Inferior parietal cortex (tissue), 1 donor: ENCODE results near the gene MOSPD3.

ENCODE experiments used
- DNase-seq: peaks from one replicate; pipeline ENCODE4 v3.0.0-alpha.2; 2016; ENCODE audit errors: extremely low spot score

Gene MOSPD3

DNA sequence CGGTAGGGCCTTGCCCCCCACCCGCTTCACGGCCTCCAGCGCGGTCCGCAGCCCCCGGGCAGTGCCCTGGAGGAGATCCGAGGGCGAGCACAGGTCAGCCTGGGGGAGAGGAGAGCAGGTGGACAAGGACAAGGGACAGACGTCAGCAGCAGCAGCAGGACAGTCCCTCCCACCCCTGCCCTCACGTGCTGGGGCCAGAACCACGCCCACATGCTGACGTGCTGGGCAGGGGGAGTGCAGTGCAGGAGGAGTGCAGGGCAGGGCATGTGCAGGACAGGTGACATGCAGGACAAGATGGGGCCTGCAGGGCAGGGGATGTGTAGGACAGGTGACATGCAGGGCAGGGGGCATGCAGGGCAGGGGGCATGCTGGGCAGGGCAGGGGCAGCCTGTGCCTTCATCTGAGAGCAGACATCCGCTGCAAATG, 37.1 kb upstream of the MOSPD3 start:
- DNase-seq = no peak

DNA sequence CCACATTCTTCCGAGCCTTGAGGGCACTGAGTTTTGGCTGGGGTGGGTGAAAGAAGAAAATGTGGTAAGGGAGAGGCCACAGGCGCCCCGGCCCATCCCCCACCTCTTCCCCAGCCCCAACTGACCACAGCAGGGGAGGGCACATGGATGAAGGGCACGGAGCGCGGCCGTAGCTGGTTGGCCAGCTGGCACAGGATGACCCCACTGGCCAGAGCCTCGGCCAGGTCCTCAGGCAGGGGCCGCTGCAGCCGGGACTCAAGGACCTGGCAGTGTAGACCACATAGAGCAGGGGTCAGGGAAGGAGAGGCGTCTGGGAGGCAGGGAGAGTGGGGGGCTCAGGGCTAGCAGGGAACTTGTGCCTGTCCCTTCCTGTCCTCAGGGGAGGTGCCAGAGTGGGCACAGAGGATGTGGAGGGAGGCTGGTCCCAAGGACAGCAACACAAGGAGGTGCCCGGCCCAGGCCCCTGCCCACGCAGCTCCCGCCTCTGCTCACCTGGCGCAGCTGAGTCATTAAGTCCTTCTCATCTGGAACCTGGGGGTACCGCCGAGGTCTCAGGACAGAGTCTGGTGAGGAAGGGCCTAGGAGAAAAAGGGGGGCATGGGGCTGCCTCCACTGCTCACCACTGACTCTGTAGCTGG, 36.5 kb upstream of the MOSPD3 start:
- DNase-seq = no peak

- no peak for DNase-seq
Observed at GRCh38 chr7:100576384-100576993, 35.9 kb upstream of the MOSPD3 start.

- no peak for DNase-seq
Observed at GRCh38 chr7:100577103-100577502, 35.2 kb upstream of the MOSPD3 start.

- no peak for DNase-seq
Observed at GRCh38 chr7:100577507-100577906, 34.8 kb upstream of the MOSPD3 start.

- no peak for DNase-seq
Observed at GRCh38 chr7:100578246-100579183, 33.8 kb upstream of the MOSPD3 start.

DNA sequence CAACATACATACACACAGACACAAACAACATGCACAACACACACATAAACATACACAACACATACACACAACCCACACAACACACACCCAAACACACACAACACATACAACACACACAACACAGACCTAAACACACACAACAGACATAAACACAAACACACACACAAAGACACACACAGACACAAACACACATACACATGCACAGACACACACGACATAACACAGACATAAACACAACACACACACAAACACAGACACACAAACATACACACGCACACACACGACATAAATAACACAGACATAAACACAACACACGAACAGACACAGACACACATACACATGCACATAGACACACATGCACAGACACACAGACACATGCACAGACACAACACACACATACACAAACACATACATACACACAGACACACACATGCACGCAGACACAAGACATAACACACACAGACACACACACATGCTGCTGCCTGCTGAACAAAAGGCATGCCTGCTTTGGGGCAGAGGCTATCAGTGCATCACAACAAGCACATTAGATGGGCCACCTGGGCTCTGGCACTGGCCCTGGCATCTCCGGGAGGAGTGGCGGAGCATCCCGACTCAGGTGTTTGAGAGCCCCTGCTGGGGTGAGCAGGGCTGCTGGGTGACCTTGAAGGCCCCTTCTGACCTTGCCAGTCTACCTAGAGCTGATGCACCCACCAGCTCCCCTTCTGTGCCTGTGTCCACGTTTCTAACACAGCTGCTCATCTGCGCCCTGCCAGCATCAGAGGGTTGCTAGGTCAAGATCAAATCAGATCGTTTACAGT, 31.7 kb upstream of the MOSPD3 start:
- no peak for DNase-seq

GRCh38 chr7:100582041-100582579, 30.2 kb upstream of the MOSPD3 start:
- no peak for DNase-seq

- DNase-seq = no peak
Observed at GRCh38 chr7:100582650-100583049, 29.7 kb upstream of the MOSPD3 start.

DNA sequence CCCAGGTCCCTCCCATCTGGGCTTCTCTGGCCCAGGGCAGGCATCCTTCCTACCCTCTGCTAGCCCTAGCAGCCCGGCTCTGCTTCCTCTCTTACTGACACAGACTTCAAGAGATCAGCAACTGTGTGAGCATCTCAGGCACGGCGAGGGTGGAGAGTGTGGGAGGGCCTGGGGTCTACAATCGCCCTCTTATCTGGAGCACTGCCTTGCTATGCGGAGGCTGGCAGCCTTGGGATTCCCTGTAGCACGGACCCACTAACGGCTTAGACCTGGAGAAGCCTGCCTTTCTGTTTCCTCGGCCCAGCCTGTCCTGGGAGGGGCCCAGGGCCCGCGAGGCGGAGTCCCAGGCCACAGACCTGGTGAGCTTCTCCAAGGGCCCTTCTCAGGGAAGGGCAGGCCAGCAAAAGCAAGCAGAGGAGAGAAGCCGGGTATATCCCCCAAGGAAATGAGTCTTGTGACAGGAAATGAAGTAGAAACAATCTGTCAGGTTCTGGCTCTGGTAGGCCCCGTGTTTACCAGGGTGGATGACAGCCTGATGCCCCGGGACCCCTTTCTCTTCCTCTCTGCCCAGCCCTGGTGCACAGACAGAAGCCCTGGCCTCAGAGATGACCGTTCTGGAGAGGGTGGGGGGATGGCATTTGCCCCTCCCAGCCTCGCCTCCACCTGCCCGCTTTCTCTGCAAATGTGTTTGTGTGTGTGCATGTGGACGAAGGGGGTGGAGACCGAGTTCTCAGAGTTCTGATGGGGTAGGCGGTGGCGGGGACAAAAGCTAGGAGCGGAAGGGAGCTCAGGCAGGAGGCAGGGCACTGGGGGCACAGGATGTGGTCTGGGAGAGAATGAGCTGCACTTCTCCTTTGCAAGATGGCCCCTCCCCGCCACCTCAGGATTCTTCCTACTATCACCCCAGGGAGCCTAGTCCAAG, 28.9 kb upstream of the MOSPD3 start:
- DNase-seq = no peak

DNA sequence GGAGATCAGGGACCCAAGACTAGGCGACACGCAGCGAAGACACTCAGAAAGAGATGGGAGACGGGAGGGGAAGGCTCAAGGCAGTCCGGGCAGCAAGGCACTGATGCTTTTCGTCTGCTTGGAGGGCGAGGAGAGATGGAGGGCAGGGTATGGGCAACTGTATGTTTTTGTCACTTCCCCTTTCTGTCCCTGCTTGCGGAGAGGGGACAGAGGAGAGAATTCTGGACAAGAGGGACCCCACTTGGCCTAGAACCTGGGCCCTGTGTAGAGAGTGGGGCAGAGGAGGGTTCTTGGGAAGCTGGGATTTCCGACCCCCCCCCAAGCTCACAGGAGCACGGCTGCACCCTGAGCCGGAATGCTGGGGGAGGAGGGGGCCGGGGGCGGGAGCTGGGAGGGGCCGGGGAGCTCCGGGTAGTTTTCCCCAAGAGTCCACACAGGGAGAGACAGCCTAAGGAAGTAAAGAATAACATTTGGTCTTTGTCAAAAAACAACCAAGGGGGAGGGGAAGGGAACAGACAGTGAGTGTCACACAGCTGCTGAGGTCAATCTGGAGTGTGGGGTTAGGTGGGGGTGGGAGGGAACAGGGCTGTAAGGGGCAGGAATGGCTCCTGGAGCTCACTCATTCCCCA, 28.2 kb upstream of the MOSPD3 start:
- DNase-seq = no peak

DNA sequence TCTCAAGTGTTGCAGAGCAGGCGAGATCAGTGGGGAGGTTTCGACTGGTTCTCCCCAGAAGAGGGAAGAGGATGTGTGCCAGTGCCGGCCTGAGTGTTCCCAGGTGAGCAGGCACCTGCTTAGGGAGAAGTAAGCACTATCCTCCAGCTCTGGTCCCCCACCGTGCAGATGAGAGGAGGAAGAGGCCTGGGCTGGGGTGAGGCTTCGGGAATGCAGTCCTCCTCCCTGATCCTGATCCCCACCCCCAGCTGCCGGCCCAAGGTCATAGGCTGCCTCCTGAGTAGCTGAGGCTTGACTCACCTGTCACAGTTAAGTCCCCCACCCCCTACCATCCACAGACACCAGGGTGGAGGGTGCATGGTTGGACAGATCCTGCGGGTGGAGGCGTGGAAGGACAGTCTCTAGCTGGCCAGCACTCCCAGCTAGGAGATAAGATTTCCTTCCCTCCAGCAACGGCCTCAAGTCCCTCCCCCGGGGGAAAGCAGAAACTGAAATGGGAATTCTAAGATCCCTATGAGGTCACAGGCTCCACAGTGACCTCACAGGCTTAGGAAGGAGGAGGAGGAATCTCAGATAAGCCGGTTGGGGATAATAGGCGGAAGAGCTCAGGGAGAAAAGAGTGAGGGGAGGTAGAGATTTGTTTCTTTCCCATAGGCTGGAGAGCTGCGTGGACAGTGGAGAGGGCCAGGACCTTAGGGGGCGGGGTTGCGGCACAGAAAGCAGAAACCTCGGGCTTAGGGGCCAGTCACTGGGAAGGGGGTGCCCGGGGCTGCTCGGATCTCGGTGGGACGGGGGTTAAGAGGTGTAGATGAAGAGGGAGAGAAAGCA, 27.4 kb upstream of the MOSPD3 start:
- DNase-seq = no peak

DNA sequence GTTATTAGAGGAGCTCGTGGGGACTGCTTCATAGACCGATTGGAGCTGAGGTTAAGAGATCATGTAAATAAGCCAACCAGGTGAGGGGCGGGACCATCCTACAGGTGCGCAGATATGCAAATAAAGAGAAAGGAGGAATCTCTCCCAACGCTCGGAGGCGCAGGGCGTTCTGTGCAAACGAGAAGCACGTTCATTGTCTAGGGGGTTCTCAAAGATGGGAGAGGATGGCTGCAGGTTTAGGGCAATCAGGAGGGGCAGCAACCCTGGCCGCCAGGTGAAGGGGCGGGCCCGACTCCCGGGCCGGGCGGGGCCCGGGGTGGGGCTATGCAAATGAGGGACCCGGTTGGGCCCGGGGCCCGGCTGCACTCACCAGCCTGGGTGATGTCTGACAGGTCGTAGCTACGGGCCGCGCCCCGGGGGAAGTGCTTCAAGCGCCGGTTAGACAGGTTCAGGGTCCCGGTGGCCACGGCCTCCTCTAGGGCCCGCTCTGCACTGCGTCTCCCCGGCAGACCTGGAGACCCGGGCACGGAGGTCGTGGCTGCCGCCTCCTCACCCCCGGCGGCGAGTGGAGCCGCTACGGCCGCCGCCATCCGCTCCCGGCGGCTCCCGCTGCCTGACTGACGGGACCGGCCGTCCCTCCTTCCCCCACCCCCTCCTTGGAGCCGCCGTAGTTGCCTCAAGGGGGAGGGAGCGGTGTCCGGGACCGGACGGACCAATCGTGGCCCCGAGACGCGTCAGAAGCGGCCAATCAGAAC, 26.7 kb upstream of the MOSPD3 start, which contains the start of gene LRCH4:
Gene LRCH4, minus strand, starts transcription at position 619 of the 755 bp plus-strand sequence. Its CDS starts 29 bp downstream, at position 590.
- no peak for DNase-seq

DNA sequence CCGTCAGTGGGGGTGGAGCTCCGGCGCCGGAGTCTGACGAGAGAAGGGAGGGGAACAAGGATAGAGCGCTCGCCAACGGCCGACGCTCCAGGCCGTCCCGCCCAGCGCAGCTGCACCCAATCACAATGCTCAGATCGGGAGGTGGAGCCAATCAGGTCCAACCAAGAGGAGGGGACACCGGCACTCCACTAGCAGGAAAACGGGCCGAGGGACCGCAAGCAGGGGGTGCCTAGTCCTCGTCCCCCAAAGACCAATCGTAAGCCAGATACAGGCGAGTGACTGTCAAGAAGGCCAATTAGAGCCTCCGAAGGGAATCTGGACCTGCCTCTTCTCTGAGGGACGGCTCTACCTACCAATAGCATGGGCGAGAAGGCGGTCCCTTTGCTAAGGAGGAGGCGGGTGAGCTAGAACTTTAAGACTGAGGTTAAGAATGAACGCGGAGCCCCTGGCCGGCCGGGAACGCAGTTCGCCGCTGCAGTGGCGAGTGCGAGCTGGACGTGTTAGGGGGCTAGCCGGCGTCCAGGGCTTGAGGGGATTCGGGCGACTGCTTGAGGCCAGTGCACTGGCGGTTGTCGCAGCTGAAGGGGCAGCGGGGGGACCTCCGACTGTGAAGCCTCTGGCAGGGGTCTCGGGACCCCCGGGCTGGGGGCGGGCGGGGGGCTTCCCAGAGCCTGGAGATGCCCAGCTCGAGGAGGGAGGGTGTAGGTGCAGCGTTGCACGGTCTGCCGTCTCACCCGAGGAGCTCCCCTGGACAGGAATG, 25.9 kb upstream of the MOSPD3 start, which contains the start of gene FBXO24:
Gene FBXO24, plus strand, starts transcription at position 63 of the 760 bp plus-strand sequence. Its CDS starts 298 bp downstream, at position 361.
- peak; percentile 100 for DNase-seq

- DNase-seq = no peak
Observed at GRCh38 chr7:100588438-100588837, 23.9 kb upstream of the MOSPD3 start.

DNA sequence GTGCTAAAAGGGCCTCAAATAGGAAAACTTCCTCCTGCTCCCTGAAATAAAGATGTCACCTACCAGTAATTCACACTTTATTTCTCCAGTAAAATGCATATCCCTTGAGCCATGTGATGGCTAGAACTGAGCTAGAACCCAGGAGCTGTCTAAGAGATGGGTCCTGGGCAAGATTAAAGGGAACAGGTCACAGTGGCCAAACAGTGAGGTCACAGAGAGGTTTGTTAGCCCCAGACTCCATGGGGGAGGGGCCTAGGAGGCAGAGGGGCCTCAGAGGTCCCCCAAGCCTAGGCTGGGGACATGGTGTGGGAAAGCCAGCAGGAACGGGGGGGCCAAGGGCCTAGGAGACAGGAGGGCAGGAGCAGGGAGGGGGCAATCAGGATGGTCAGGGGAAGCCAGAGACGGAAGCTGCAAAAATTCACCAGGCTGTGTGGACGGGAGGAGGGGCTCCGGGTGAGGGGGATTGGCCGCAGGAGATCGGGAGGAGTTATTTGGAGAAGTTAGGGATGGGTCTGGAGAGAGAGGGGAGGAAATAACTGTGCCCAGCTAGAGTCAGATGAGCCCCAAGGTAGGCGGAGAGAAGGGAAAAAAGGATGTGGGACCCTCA, 22.9 kb upstream of the MOSPD3 start:
- no peak for DNase-seq
